ENCODE measurements around the gene CYBRD1.
"Not testable (repeated sequence)": the region's sequence is repeated elsewhere in the genome, so short reads cannot be mapped to it uniquely, and the experiment has no call there.

Gene CYBRD1

GRCh38 chr2:171516793-171517192 is 5.5 kb upstream of the CYBRD1 start:
- DNase-seq, result no peak

GRCh38 chr2:171520471-171520870 is 1.8 kb upstream of the CYBRD1 start:
- DNase-seq, result no peak

GRCh38 chr2:171521361-171522051 is 768 bp upstream of the CYBRD1 start:
- DNase-seq, result no peak

GRCh38 chr2:171522788-171523087 is 464 bp downstream of the CYBRD1 start:
- no peak for DNase-seq

GRCh38 chr2:171523088-171524017 is 1.1 kb downstream of the CYBRD1 start:
- DNase-seq, result no peak

- no peak for DNase-seq
These were observed 1.7 kb downstream of the CYBRD1 start for GRCh38 chr2:171524018-171524401.

- no peak for DNase-seq
These were observed 7.6 kb downstream of the CYBRD1 start for GRCh38 chr2:171529914-171530313.

GRCh38 chr2:171530378-171530777 is 8.1 kb downstream of the CYBRD1 start:
- no peak for DNase-seq

GRCh38 chr2:171530859-171531258 is 8.6 kb downstream of the CYBRD1 start:
- not testable (repeated sequence) for DNase-seq

GRCh38 chr2:171531291-171531690 is 9.0 kb downstream of the CYBRD1 start:
- no peak for DNase-seq

- DNase-seq, result no peak
These were observed 9.7 kb downstream of the CYBRD1 start for GRCh38 chr2:171531836-171532450.

GRCh38 chr2:171533331-171533730 is 11.1 kb downstream of the CYBRD1 start:
- DNase-seq, result no peak

GRCh38 chr2:171535528-171535927 is 13.3 kb downstream of the CYBRD1 start:
- DNase-seq, result not testable (repeated sequence)

- DNase-seq, result no peak
These were observed 18.2 kb downstream of the CYBRD1 start for GRCh38 chr2:171540437-171540836.

GRCh38 chr2:171541202-171541887 is 19.1 kb downstream of the CYBRD1 start:
- no peak for DNase-seq

- no peak for DNase-seq
These were observed 22.8 kb downstream of the CYBRD1 start for GRCh38 chr2:171545086-171545485.

- DNase-seq, result no peak
These were observed 25.0 kb downstream of the CYBRD1 start for GRCh38 chr2:171547256-171547655.

- no peak for DNase-seq
These were observed 25.4 kb downstream of the CYBRD1 start for GRCh38 chr2:171547720-171548119.

GRCh38 chr2:171550613-171551012 is 28.3 kb downstream of the CYBRD1 start:
- DNase-seq, result no peak

- no peak for DNase-seq
These were observed 29.6 kb downstream of the CYBRD1 start for GRCh38 chr2:171551836-171552235.

GRCh38 chr2:171553236-171553635 is 31.0 kb downstream of the CYBRD1 start:
- DNase-seq, result no peak

- DNase-seq, result no peak
These were observed 31.6 kb downstream of the CYBRD1 start for GRCh38 chr2:171553858-171554257.

GRCh38 chr2:171554991-171555615 is 32.8 kb downstream of the CYBRD1 start:
- DNase-seq, result no peak
